ENCODE measurements around the gene PPM1E. TPM values are rescaled to one million over a fixed set of nuclear protein-coding genes. Genes with fewer than 3 reads are reported as not detected.

PPM1E gene
- total RNA-seq, 4 donors from 2014 or later, result under 0.01 to 0.42 TPM; not detected in 2

- 88 to 90% methylated on average over 5 of the region's 5 CpGs for WGBS, 2 donors
These were observed 50.4 kb downstream of the PPM1E start for GRCh38 chr17:58806046-58806445.

GRCh38 chr17:58808609-58809563 lies 53.2 kb downstream of the PPM1E start:
- Histone ChIP-seq H3K27ac (no peak overlapping the region), H3K9me3 (no peaks in the 10 kb centered on the region), H3K36me3 (no peaks in the 10 kb centered on the region), H3K27me3 (no peaks in the 10 kb centered on the region), H3K4me1 (no peaks in the 10 kb centered on the region), H3K4me3 (no peak overlapping the region)
- TF ChIP-seq EP300 (IDR thresholded peaks at IDR 0.05), result no peak
- no peak for TF ChIP-seq CTCF (IDR thresholded peaks at IDR 0.05)
- TF ChIP-seq POLR2A (IDR thresholded peaks at IDR 0.05), result no peak
- 84 to 86% methylated on average over 5 of the region's 5 CpGs for WGBS, 2 donors
- no peak for DNase-seq (ENCODE audit: low spot score in 2 of 2)

More at GRCh38 chr17:58806046-58806445, 50.4 kb downstream of the PPM1E start:
- no peaks in the 10 kb centered on the region for H3K4me1 ChIP-seq
- H3K9me3 ChIP-seq, result peaks cover 0 to 4% (median 0%) of the 10 kb centered on the region in 4 donors
- H3K27ac ChIP-seq, result no peak overlapping the region
- DNase-seq (ENCODE audit: low spot score in 2 of 2), result no peak
- no peaks in the 10 kb centered on the region for H3K27me3 ChIP-seq
- TF ChIP-seq POLR2A (IDR thresholded peaks at IDR 0.05) (no peak), CTCF (IDR thresholded peaks at IDR 0.05) (no peak), EP300 (IDR thresholded peaks at IDR 0.05) (no peak)
- H3K36me3 ChIP-seq, result no peaks in the 10 kb centered on the region
- no peak overlapping the region for H3K4me3 ChIP-seq

GRCh38 chr17:58809564-58809936 lies 53.9 kb downstream of the PPM1E start:
- 78 to 95% methylated on average over 1 of the region's 1 CpG for WGBS, 2 donors
- DNase-seq (ENCODE audit: low spot score in 2 of 2), result no peak
- no peak for TF ChIP-seq EP300 (IDR thresholded peaks at IDR 0.05)
- TF ChIP-seq POLR2A (IDR thresholded peaks at IDR 0.05), result no peak
- no peak for TF ChIP-seq CTCF (IDR thresholded peaks at IDR 0.05)
- Histone ChIP-seq H3K4me1 (no peaks in the 10 kb centered on the region), H3K27me3 (no peaks in the 10 kb centered on the region), H3K27ac (no peak overlapping the region), H3K4me3 (no peak overlapping the region), H3K36me3 (no peaks in the 10 kb centered on the region), H3K9me3 (no peaks in the 10 kb centered on the region)

DNA sequence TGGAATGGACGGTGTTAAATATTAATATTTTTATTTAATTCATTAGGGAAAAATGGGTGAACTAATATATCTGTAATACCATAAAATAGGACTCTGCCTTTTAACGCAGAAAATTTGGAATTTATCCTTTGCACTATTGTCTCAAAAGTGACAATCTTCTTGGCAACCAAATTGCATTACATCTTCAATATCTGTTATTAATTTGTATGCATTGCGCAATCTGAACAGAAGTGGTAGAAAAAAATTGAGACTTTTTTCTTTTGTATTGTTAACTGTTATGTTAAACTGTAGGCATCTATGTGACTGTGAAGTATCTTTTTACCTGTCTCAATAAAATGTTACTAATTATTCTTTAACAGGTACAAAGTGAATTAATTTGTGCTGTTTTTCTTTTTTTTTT lies 55.6 kb downstream of the PPM1E start:
- TF ChIP-seq EP300 (IDR thresholded peaks at IDR 0.05), result no peak
- no peak for TF ChIP-seq POLR2A (IDR thresholded peaks at IDR 0.05)
- no peak for TF ChIP-seq CTCF (IDR thresholded peaks at IDR 0.05)
- no peaks in the 10 kb centered on the region for H3K4me1 ChIP-seq
- no peak overlapping the region for H3K4me3 ChIP-seq
- H3K27me3 ChIP-seq, result no peaks in the 10 kb centered on the region
- DNase-seq (ENCODE audit: low spot score in 2 of 2), result no peak
- no peaks in the 10 kb centered on the region for H3K36me3 ChIP-seq
- H3K9me3 ChIP-seq, result no peaks in the 10 kb centered on the region
- 89 to 90% methylated on average over 3 of the region's 3 CpGs for WGBS, 2 donors
- H3K27ac ChIP-seq, result no peak overlapping the region

DNA sequence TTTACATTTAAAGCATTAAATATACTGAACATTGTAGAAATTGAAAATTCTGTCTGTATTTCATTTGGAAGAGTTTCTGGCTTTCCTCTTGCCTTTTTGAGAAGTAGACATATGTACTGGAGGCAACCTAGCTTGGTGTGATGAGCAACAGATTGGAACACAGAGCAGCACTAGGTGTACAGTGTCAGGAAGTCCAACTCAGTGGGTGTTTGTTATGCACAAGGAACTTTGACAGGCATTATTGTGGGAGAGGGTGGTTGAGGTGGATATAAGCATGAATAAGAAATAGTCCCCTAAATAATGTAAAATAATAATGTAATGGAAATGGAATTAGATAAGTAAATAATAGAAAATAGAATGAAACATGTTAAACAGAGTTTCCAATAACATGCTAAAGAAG lies 58.1 kb downstream of the PPM1E start:
- no peak for TF ChIP-seq EP300 (IDR thresholded peaks at IDR 0.05)
- TF ChIP-seq POLR2A (IDR thresholded peaks at IDR 0.05), result no peak
- no peak for TF ChIP-seq CTCF (IDR thresholded peaks at IDR 0.05)
- no peak overlapping the region for H3K27ac ChIP-seq
- DNase-seq (ENCODE audit: low spot score in 2 of 2), result no peak
- H3K4me3 ChIP-seq, result no peak overlapping the region
- H3K9me3 ChIP-seq, result no peaks in the 10 kb centered on the region
- no peaks in the 10 kb centered on the region for H3K4me1 ChIP-seq
- H3K27me3 ChIP-seq, result no peaks in the 10 kb centered on the region
- no peaks in the 10 kb centered on the region for H3K36me3 ChIP-seq
